Fibroblast of skin of left biceps (primary cell): ENCODE data around the gene ISG20.
A peak's percentile ranks its signal among the peaks of the same experiment; 100 is the strongest.
"Not testable (repeated sequence)": the region's sequence is repeated elsewhere in the genome, so short reads cannot be mapped to it uniquely, and the experiment has no call there.

ENCODE experiments used
- DNase-seq, 2 experiments: peaks; one replicate each; pipeline ENCODE4 v3.0.0-alpha.2; 2013; ENCODE audit warnings: low read depth in 2 of 2

Gene ISG20

GRCh38 chr15:88636050-88636449 is 2.8 kb upstream of the ISG20 start:
- no peak for DNase-seq

GRCh38 chr15:88636654-88637053 is 2.2 kb upstream of the ISG20 start:
- DNase-seq = no peak

GRCh38 chr15:88637436-88637835 is 1.4 kb upstream of the ISG20 start:
- DNase-seq = no peak

GRCh38 chr15:88637841-88638625 is 783 bp upstream of the ISG20 start:
- DNase-seq = no peak

- DNase-seq = no peak
These were observed 3.2 kb downstream of the ISG20 start for GRCh38 chr15:88641959-88642452.

GRCh38 chr15:88642514-88642913 is 3.7 kb downstream of the ISG20 start:
- DNase-seq = not testable (repeated sequence)

- DNase-seq = no peak
These were observed 5.9 kb downstream of the ISG20 start for GRCh38 chr15:88644741-88645140.

- no peak for DNase-seq
These were observed 6.6 kb downstream of the ISG20 start for GRCh38 chr15:88645171-88646087.

GRCh38 chr15:88646088-88646405 is 7.2 kb downstream of the ISG20 start:
- DNase-seq = no peak

- DNase-seq = no peak
These were observed 8.1 kb downstream of the ISG20 start for GRCh38 chr15:88646951-88647350.

GRCh38 chr15:88647351-88648105 is 8.7 kb downstream of the ISG20 start:
- DNase-seq = no peak

- no peak for DNase-seq
These were observed 9.8 kb downstream of the ISG20 start for GRCh38 chr15:88648357-88649214.

GRCh38 chr15:88649286-88649733 is 10.5 kb downstream of the ISG20 start:
- peak; percentile 76 to 77 for DNase-seq

- no peak for DNase-seq
These were observed 11.1 kb downstream of the ISG20 start for GRCh38 chr15:88649753-88650551.

GRCh38 chr15:88650556-88650955 is 11.7 kb downstream of the ISG20 start:
- DNase-seq = no peak

- no peak for DNase-seq
These were observed 12.4 kb downstream of the ISG20 start for GRCh38 chr15:88651136-88651732.

- DNase-seq = no peak
These were observed 13.2 kb downstream of the ISG20 start for GRCh38 chr15:88651971-88652370.

- no peak for DNase-seq
These were observed 13.8 kb downstream of the ISG20 start for GRCh38 chr15:88652456-88653199.
